HepG2 (cell line): ENCODE data around the gene ANKRD42. TPM values are rescaled to one million over a fixed set of nuclear protein-coding genes. Genes with fewer than 3 reads are reported as not detected.

Source experiments
- BHLHE40 ChIP-seq: IDR thresholded peaks from 2 replicates; pipeline ENCODE4 v1.6.1; 2011; ENCODE audit warnings: low read length, improper control_type of control experiment
- DNMT3B ChIP-seq: conservative IDR thresholded peaks from 2 replicates; pipeline ENCODE4 v1.6.1; 2016; ENCODE audit warnings: missing biosample characterization, control low read depth
- GLI4 ChIP-seq: sonication (generic); formaldehyde crosslinking; IDR thresholded peaks from 2 replicates; pipeline ENCODE4 v1.5.1; 2020; ENCODE audit warnings: missing genetic modification reagents, mild to moderate bottlenecking, moderate library complexity, borderline replicate concordance
- HNF4G ChIP-seq, 2 experiments: sonication (generic) in 1 of 2; formaldehyde crosslinking in 1 of 2; IDR thresholded peaks; 2 replicates each; pipeline versions ENCODE4 v1.4.0 to v1.6.1; 2011 to 2020; ENCODE audit warnings: borderline replicate concordance in 2 of 2, low read depth in 2 of 2, mild to moderate bottlenecking in 2 of 2, low read length in 1 of 2, missing genetic modification reagents in 1 of 2, moderate library complexity in 1 of 2
- PRMT3 ChIP-seq: sonication (generic); formaldehyde crosslinking; IDR thresholded peaks from 2 replicates; pipeline ENCODE4 v1.8.1; 2022; ENCODE audit warnings: low read depth, mild to moderate bottlenecking, moderate library complexity, missing genetic modification reagents, borderline replicate concordance
- SOX13 ChIP-seq, 3 experiments: fragments of 450-650 bp in 1 of 3; sonication (generic) in 1 of 3; formaldehyde crosslinking in 1 of 3; IDR thresholded peaks in 2 of 3; conservative IDR thresholded peaks in 1 of 3; 2 replicates each; pipeline versions ENCODE4 v1.5.0 to v1.6.1; 2016 to 2020; ENCODE audit warnings: antibody characterized with exemption in 1 of 3, mild to moderate bottlenecking in 1 of 3, missing compliant biosample characterization in 1 of 3, missing genetic modification reagents in 1 of 3, moderate library complexity in 1 of 3
- TFDP2 ChIP-seq: sonication (generic); formaldehyde crosslinking; IDR thresholded peaks from 2 replicates; pipeline ENCODE4 v1.4.0; 2020; ENCODE audit warnings: missing genetic modification reagents
- THAP11 ChIP-seq: IDR thresholded peaks from 2 replicates; pipeline ENCODE4 v1.6.1; 2016; ENCODE audit warnings: missing biosample characterization, missing genetic modification reagents
- ZNF280B ChIP-seq: sonication (generic); formaldehyde crosslinking; IDR thresholded peaks from 2 replicates; pipeline ENCODE4 v1.5.0; 2020; ENCODE audit warnings: missing genetic modification reagents, mild to moderate bottlenecking, borderline replicate concordance
- ZNF318 ChIP-seq: sonication (generic); formaldehyde crosslinking; IDR thresholded peaks from 2 replicates; pipeline ENCODE4 v1.4.0; 2020; ENCODE audit warnings: mild to moderate bottlenecking, missing genetic modification reagents
- ZNF891 ChIP-seq: sonication (generic); formaldehyde crosslinking; IDR thresholded peaks from 2 replicates; pipeline ENCODE4 v1.5.0; 2020; ENCODE audit warnings: mild to moderate bottlenecking, missing genetic modification reagents
- polyA plus RNA-seq, 8 experiments: library from polyadenylated mRNA; depleted of rRNA in 3 of 8; stranded (reverse) in 7 of 8; unstranded in 1 of 8; fragments of >200 nt; fragmentation: Illumina TruSeq in 4 of 8; extraction: Trizol in 4 of 8; gene quantifications; 2 replicates each; pipeline versions ENCODE4 v1.2.1 to v1.2.3, GENCODE V29; 2011 to 2016; ENCODE audit warnings: low read depth in 4 of 8, missing spikeins in 1 of 8, mixed read lengths in 1 of 8; ENCODE audit not compliant: insufficient read depth in 1 of 8
- total RNA-seq, 5 experiments: library from RNA; depleted of rRNA; stranded (reverse); fragments of >200 nt; fragmentation: Illumina TruSeq; extraction: Trizol; gene quantifications; 2 replicates each; pipeline ENCODE4 v1.2.3, GENCODE V29; 2016; ENCODE audit warnings: low read depth in 1 of 5
- TF ChIP-seq, protein P1 (sequence below): sonication (generic); formaldehyde crosslinking; IDR thresholded peaks from 2 replicates; pipeline ENCODE4 v1.4.0; 2020; ENCODE audit warnings: mild to moderate bottlenecking, missing genetic modification reagents
- TF ChIP-seq, protein P2 (sequence below): IDR thresholded peaks from 2 replicates; pipeline ENCODE4 v1.6.1; 2018; ENCODE audit warnings: missing genetic modification reagents, mild to moderate bottlenecking, missing compliant biosample characterization

ANKRD42 gene
- total and polyA plus RNA-seq, 2 of the 13 experiments (the other 11 are each of a cell fraction or from before 2014, with no cell fraction given) = 2.2 to 3.7 TPM

GRCh38 chr11:83194281-83195142 is 1.0 kb downstream of the ANKRD42 start (continued):
- no peak for TF ChIP-seq TFDP2 (CRISPR knock-in tag)
- TF ChIP-seq ZNF891 (CRISPR knock-in tag) = no peak
- TF ChIP-seq ZNF280B (CRISPR knock-in tag) = 0 out of 2 replicates have a peak, but pooled peaks have one; percentile 47
- TF ChIP-seq, protein P1, sequence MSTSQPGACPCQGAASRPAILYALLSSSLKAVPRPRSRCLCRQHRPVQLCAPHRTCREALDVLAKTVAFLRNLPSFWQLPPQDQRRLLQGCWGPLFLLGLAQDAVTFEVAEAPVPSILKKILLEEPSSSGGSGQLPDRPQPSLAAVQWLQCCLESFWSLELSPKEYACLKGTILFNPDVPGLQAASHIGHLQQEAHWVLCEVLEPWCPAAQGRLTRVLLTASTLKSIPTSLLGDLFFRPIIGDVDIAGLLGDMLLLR (CRISPR knock-in tag) = no peak
- no peak for TF ChIP-seq SOX13 (IDR thresholded peaks at IDR 0.05)
- 0 out of 4 replicates have a peak, but pooled peaks of 1 of the 2 experiments have one; percentile 13 for TF ChIP-seq SOX13 (CRISPR knock-in tag; conservative IDR thresholded peaks at IDR 0.05 in 1 of 2, IDR thresholded peaks at IDR 0.05 in 1 of 2)
- no peak for TF ChIP-seq HNF4G (IDR thresholded peaks at IDR 0.05; ENCODE audit: borderline replicate concordance, low read depth, low read length)
- TF ChIP-seq HNF4G (CRISPR knock-in tag; IDR thresholded peaks at IDR 0.05; ENCODE audit: borderline replicate concordance, low read depth) = no peak
- no peak for TF ChIP-seq GLI4 (CRISPR knock-in tag)
- TF ChIP-seq DNMT3B (CRISPR knock-in tag) = no peak
- no peak for TF ChIP-seq BHLHE40
- TF ChIP-seq THAP11 = 0 out of 2 replicates have a peak, but pooled peaks have one; percentile 18
- TF ChIP-seq ZNF318 (CRISPR knock-in tag) = no peak
- no peak for TF ChIP-seq PRMT3
- TF ChIP-seq, protein P2, sequence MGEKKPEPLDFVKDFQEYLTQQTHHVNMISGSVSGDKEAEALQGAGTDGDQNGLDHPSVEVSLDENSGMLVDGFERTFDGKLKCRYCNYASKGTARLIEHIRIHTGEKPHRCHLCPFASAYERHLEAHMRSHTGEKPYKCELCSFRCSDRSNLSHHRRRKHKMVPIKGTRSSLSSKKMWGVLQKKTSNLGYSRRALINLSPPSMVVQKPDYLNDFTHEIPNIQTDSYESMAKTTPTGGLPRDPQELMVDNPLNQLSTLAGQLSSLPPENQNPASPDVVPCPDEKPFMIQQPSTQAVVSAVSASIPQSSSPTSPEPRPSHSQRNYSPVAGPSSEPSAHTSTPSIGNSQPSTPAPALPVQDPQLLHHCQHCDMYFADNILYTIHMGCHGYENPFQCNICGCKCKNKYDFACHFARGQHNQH (CRISPR knock-in tag) = peak; percentile 38; the same call in 1 of the 2 replicates
